Gastrocnemius medialis (tissue), 4 donors: ENCODE data around the gene KDM5B.

Source experiments
- POLR2A ChIP-seq, 2 donors: fragments of 450-650 bp; IDR thresholded peaks; one replicate each; pipeline ENCODE4 v1.6.1; 2017; ENCODE audit warnings: antibody characterized with exemption in 2 of 2, mild to moderate bottlenecking in 2 of 2, moderate library complexity in 2 of 2
- TF ChIP-seq, protein P1 (sequence below), 5 experiments: fragments of 450-650 bp in 3 of 5; fragments of 200-600 bp in 2 of 5; sonication (generic) in 2 of 5; IDR thresholded peaks in 4 of 5; conservative IDR thresholded peaks in 1 of 5; 1 replicate in 4 of 5; 2 replicates in 1 of 5; pipeline ENCODE4 v1.5.1; 2016 to 2019; ENCODE audit warnings: antibody characterized with exemption in 5 of 5, mild to moderate bottlenecking in 3 of 5, moderate library complexity in 3 of 5

DNA sequence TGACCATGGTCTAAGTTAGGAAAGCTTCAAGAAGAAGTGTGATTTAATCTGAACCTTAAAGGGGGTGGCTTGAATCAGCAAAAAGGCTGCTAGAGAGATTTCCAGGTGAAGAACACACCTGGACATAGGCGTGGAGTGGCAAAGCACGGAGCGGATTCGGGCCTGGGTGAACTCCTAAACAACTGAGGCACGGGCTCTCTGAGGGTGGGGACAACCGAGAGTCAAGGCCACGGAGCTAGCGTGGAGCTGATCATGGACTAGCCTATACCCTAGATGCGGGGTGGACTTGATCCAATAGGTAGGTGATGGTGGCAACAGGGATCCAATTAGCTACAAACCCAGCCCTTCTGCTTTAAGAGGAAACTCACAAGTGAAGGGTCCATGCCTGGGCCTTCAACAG, 125.7 kb downstream of the KDM5B start:
- TF ChIP-seq POLR2A (IDR thresholded peaks at IDR 0.05), result no peak
- TF ChIP-seq, protein P1, sequence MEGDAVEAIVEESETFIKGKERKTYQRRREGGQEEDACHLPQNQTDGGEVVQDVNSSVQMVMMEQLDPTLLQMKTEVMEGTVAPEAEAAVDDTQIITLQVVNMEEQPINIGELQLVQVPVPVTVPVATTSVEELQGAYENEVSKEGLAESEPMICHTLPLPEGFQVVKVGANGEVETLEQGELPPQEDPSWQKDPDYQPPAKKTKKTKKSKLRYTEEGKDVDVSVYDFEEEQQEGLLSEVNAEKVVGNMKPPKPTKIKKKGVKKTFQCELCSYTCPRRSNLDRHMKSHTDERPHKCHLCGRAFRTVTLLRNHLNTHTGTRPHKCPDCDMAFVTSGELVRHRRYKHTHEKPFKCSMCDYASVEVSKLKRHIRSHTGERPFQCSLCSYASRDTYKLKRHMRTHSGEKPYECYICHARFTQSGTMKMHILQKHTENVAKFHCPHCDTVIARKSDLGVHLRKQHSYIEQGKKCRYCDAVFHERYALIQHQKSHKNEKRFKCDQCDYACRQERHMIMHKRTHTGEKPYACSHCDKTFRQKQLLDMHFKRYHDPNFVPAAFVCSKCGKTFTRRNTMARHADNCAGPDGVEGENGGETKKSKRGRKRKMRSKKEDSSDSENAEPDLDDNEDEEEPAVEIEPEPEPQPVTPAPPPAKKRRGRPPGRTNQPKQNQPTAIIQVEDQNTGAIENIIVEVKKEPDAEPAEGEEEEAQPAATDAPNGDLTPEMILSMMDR (IDR thresholded peaks at IDR 0.05 in 4 of 5, conservative IDR thresholded peaks at IDR 0.05 in 1 of 5), result no peak
